AG08396 (cell line): Measurements from ENCODE around the gene GJB1.
"Not testable (repeated sequence)": the region's sequence is repeated elsewhere in the genome, so short reads cannot be mapped to it uniquely, and the experiment has no call there.

ENCODE experiments used
- DNase-seq: peaks from one replicate; pipeline ENCODE4 v3.0.0; 2012; ENCODE audit warnings: low spot score, mixed read lengths

The GJB1 gene

GRCh38 chrX:71256051-71256450, 33.0 kb downstream of the GJB1 start:
- no peak for DNase-seq

DNA sequence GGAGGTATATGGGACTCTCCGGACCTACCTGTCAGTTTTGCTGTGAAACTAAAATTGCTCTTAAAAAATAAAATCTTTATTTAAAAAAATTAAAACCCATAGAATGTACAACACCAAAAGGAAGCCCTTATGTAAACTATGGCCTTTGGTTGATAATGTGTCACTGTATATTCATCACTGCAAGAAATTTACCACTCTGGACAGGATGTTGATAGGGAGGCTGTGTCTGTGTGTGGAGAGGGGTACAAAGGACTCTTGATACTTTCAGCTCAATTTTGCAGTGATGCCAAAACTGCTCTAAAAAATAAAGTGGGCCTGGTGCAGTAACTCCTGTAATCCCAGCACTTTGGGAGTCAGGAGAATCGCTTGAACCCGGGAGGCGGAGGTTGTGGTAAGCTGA, 33.8 kb downstream of the GJB1 start:
- DNase-seq, result no peak

DNA sequence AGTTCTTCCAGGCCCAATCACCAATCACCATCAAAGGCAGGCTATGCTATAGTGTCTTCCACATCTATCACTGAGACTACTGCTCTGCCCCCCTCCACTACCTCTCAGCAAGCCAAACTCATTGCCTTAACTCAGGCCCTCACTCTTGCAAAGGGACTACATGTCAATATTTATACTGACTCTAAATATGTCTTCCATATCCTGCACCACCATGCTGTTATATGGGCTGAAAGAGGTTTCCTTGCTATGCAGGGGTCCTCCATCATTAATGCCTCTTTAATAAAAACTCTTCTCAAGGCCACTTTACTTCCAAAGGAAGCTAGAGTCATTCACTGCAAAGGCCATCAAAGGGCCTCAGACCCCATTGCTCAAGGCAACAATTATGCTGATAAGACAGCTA, 45.6 kb downstream of the GJB1 start:
- not testable (repeated sequence) for DNase-seq

- no peak for DNase-seq
Measured at GRCh38 chrX:71269801-71270395, 46.9 kb downstream of the GJB1 start.

DNA sequence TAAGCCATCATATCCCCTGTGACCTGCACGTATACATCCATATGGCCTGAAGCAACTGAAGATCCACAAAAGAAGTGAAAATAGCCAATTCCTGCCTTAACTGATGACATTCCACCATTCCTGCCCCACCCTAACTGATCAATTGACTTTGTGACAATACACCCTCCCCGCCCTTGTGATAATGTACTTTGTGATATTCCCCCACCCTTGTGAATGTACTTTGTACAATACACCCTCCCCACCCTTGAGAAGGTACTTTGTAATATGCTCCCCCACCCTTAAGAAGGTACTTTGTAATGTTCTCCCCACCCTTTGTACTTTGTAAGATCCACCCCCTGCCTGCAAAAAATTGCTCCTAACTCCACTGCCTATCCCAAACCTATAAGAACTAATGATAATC, 49.3 kb downstream of the GJB1 start:
- not testable (repeated sequence) for DNase-seq
